Kidney (tissue), 14 donors: ENCODE measurements around the gene LHFPL3. TPM values are rescaled to one million over a fixed set of nuclear protein-coding genes. Genes with fewer than 3 reads are reported as not detected.

Experiments used
- DNase-seq, 5 donors: peaks; one replicate each; pipeline ENCODE4 v3.0.0-alpha.2; 2013 to 2020
- FAIRE-seq: peaks from 2 replicates; lab custom pipeline; 2012; peaks lifted over from hg19 to GRCh38; lab: Jason Lieb, UNC
- H3K27ac ChIP-seq, 2 donors: one replicate each; pipeline ENCODE4 v1.7.0; 2013; ENCODE audit warnings: low read depth in 2 of 2, low read length in 2 of 2, inconsistent platforms in 1 of 2
- H3K27me3 ChIP-seq: one replicate; pipeline ENCODE4 v1.7.1; 2013; ENCODE audit warnings: low read length, inconsistent platforms; ENCODE audit not compliant: control insufficient read depth, insufficient read depth
- H3K36me3 ChIP-seq, 3 donors: one replicate each; pipeline versions ENCODE4 v1.7.0 to v1.7.1; 2013; ENCODE audit warnings: low read length in 3 of 3, control low read depth in 1 of 3, inconsistent platforms in 1 of 3; ENCODE audit not compliant: insufficient read depth in 3 of 3, control insufficient read depth in 2 of 3
- H3K4me1 ChIP-seq, 3 donors: one replicate each; pipeline versions ENCODE4 v1.7.0 to v1.7.1; 2013; ENCODE audit warnings: low read length in 3 of 3, inconsistent platforms in 1 of 3, low read depth in 1 of 3; ENCODE audit not compliant: control insufficient read depth in 2 of 3, insufficient read depth in 2 of 3
- H3K4me3 ChIP-seq, 3 donors: one replicate each; pipeline versions ENCODE4 v1.7.0 to v1.8.1; 2013; ENCODE audit warnings: low read length in 3 of 3, control low read depth in 1 of 3, inconsistent platforms in 1 of 3
- H3K9ac ChIP-seq, 3 donors: one replicate each; pipeline versions ENCODE4 v1.7.0 to v1.7.1; 2013; ENCODE audit warnings: low read length in 3 of 3, control low read depth in 1 of 3, inconsistent platforms in 1 of 3
- H3K9me3 ChIP-seq, 3 donors: one replicate each; pipeline versions ENCODE4 v1.7.0 to v1.7.1; 2013; ENCODE audit warnings: low read length in 3 of 3, control low read depth in 1 of 3, inconsistent platforms in 1 of 3; ENCODE audit not compliant: control insufficient read depth in 2 of 3, insufficient read depth in 1 of 3
- CTCF ChIP-seq: IDR thresholded peaks from 3 replicates; pipeline ENCODE4 v1.5.1; 2012; ENCODE audit warnings: mild to moderate bottlenecking, moderate library complexity, borderline replicate concordance; ENCODE audit not compliant: insufficient read depth; ENCODE audit errors: extremely low read depth
- intact Hi-C: fragments of 100-400 bp; cut with DNase I; formaldehyde crosslinking; loops from one replicate; pipeline ENCODE4 v1.11.1; 2022
- polyA plus RNA-seq: library from polyadenylated mRNA; stranded (reverse); fragments of 350-450 nt; fragmentation: Illumina TruSeq; extraction: RNeasy Lipid Tissue Mini Kit (QIAGEN cat#74804); gene quantifications from one replicate; pipeline ENCODE4 v1.2.3, GENCODE V29; 2014; ENCODE audit warnings: low read depth, low replicate concordance; ENCODE audit not compliant: insufficient read depth
- total RNA-seq: library from RNA; stranded (reverse); fragmentation: NEBNext Ultra II Directional; extraction: Animal tissue kit (Norgen Biotek cat#: 25700); gene quantifications from one replicate; pipeline ENCODE4 v1.2.1, GENCODE V29; 2021
- donor health status: control.
- donor health status: control.
- donor health status: control.
- donor health status: control.
- donor health status: control.
- donor health status: DM: yes; HTN: yes; CAD: no.
- donor health status: Normal renal cell carcinoma (clear cell type).

LHFPL3 gene
- total and polyA plus RNA-seq, 2 donors from 2014 or later = not detected

- no peak for TF ChIP-seq CTCF
Measured at GRCh38 chr7:104643587-104644217, 315.3 kb downstream of the LHFPL3 start.

GRCh38 chr7:104650991-104651640, 322.7 kb downstream of the LHFPL3 start:
- peak in 2 of 5 donors; percentile 53 to 57 for DNase-seq
- no peak for FAIRE-seq
- Histone ChIP-seq H3K4me1 (peaks cover 0 to 2% (median 0%) of the 10 kb centered on the region in 3 donors), H3K36me3 (no peaks in the 10 kb centered on the region), H3K9ac (no peak overlapping the region), H3K27me3 (no peaks in the 10 kb centered on the region), H3K4me3 (no peak overlapping the region), H3K27ac (no peak overlapping the region), H3K9me3 (no peaks in the 10 kb centered on the region)
- intact Hi-C loops = no loop called here
- TF ChIP-seq CTCF = no peak

More at GRCh38 chr7:104643587-104644217, 315.3 kb downstream of the LHFPL3 start:
- DNase-seq = peak in 1 of 5 donors; percentile 48
- Histone ChIP-seq H3K4me3 (no peak overlapping the region), H3K27ac (no peak overlapping the region), H3K9me3 (no peaks in the 10 kb centered on the region), H3K4me1 (no peaks in the 10 kb centered on the region), H3K36me3 (no peaks in the 10 kb centered on the region), H3K27me3 (no peaks in the 10 kb centered on the region), H3K9ac (no peak overlapping the region)
- intact Hi-C loops = no loop called here
- no peak for FAIRE-seq

- H3K9me3 ChIP-seq = no peaks in the 10 kb centered on the region
- DNase-seq = no peak
- intact Hi-C loops = no loop called here
- TF ChIP-seq CTCF = no peak
- FAIRE-seq = no peak
- no peak overlapping the region for H3K9ac ChIP-seq
- H3K4me1 ChIP-seq = peaks cover 0 to 2% (median 0%) of the 10 kb centered on the region in 3 donors
- no peaks in the 10 kb centered on the region for H3K36me3 ChIP-seq
- H3K27me3 ChIP-seq = no peaks in the 10 kb centered on the region
- H3K4me3 ChIP-seq = no peak overlapping the region
- no peak overlapping the region for H3K27ac ChIP-seq
Measured at GRCh38 chr7:104652434-104652833, 324.0 kb downstream of the LHFPL3 start.
